Stimulated activated effector memory CD8-positive, alpha-beta T cell treated with anti-CD3 and anti-CD28 coated beads, Interleukin-12 subunit alpha, Interleukin-12 subunit beta, amount 100 ng/mL, for 72 hours (primary cell): ENCODE results near the gene KIF5A.

Source experiments
- ATAC-seq: fragments of 150-1000 bp; cut with Tn5 transposase; 2 replicates; pipeline ENCODE4 v1.10.0; 2021
- DNase-seq, 2 donors: peaks; one replicate each; pipeline ENCODE4 v3.0.0; 2021 to 2022; ENCODE audit warnings: low spot score in 2 of 2
- H3K27ac Mint-ChIP-seq: one replicate; pipeline ENCODE4 v1.8.0; 2022; ENCODE audit warnings: mild to moderate bottlenecking, mixed read lengths
- H3K36me3 Mint-ChIP-seq: one replicate; pipeline ENCODE4 v1.8.0; 2022; ENCODE audit warnings: mild to moderate bottlenecking, mixed read lengths
- H3K4me1 Mint-ChIP-seq: one replicate; pipeline ENCODE4 v1.8.0; 2022; ENCODE audit warnings: mixed read lengths
- H3K4me3 Mint-ChIP-seq: one replicate; pipeline ENCODE4 v1.8.0; 2022; ENCODE audit warnings: mild to moderate bottlenecking, mixed read lengths
- H3K9me3 Mint-ChIP-seq: one replicate; pipeline ENCODE4 v1.8.0; 2022; ENCODE audit warnings: mixed read lengths

Gene KIF5A

GRCh38 chr12:57590864-57591781 is 41.3 kb downstream of the KIF5A start, which contains the start of gene PIP4K2C:
Gene PIP4K2C (plus strand): TSS chr12:57591192. CDS start chr12:57591290, 98 bp downstream.
- peak; percentile 64 to 89 for DNase-seq
- Mint-ChIP-seq H3K9me3 (no peaks in the 10 kb centered on the region), H3K36me3 (peaks cover 32% of the 10 kb centered on the region), H3K4me1 (peaks cover 24% of the 10 kb centered on the region), H3K27ac (peak within 1 kb of the TSS; percentile 88), H3K4me3 (peak within 1 kb of the TSS; percentile 84)
- ATAC-seq = peak; percentile 95

- ATAC-seq (no peak), DNase-seq (no peak)
- H3K36me3 Mint-ChIP-seq = peaks cover 39% of the 10 kb centered on the region
Observed at GRCh38 chr12:57591782-57592325, 42.0 kb downstream of the KIF5A start.

GRCh38 chr12:57592551-57593165 is 42.8 kb downstream of the KIF5A start:
- ATAC-seq (no peak), DNase-seq (no peak)
- Mint-ChIP-seq H3K9me3 (no peaks in the 10 kb centered on the region), H3K4me3 (peak overlapping the region; percentile 84), H3K27ac (peak overlapping the region; percentile 88), H3K36me3 (peaks cover 47% of the 10 kb centered on the region), H3K4me1 (peaks cover 24% of the 10 kb centered on the region)

More at GRCh38 chr12:57591782-57592325, 42.0 kb downstream of the KIF5A start:
- Mint-ChIP-seq H3K27ac (peak overlapping the region; percentile 88), H3K9me3 (no peaks in the 10 kb centered on the region), H3K4me3 (peak overlapping the region; percentile 84), H3K4me1 (peaks cover 24% of the 10 kb centered on the region)

GRCh38 chr12:57593187-57593586 is 43.3 kb downstream of the KIF5A start:
- ATAC-seq (no peak), DNase-seq (no peak)
- no peak overlapping the region for H3K27ac Mint-ChIP-seq
- peaks cover 24% of the 10 kb centered on the region for H3K4me1 Mint-ChIP-seq
- H3K9me3 Mint-ChIP-seq = no peaks in the 10 kb centered on the region
- no peak overlapping the region for H3K4me3 Mint-ChIP-seq
- H3K36me3 Mint-ChIP-seq = peaks cover 53% of the 10 kb centered on the region

GRCh38 chr12:57600395-57600794 is 50.6 kb downstream of the KIF5A start:
- Mint-ChIP-seq H3K36me3 (peaks cover 70% of the 10 kb centered on the region), H3K4me3 (no peak overlapping the region), H3K27ac (peak overlapping the region; percentile 67), H3K4me1 (peaks cover 29% of the 10 kb centered on the region), H3K9me3 (no peaks in the 10 kb centered on the region)
- no peak for DNase-seq
- no peak for ATAC-seq

- Mint-ChIP-seq H3K36me3 (peaks cover 49% of the 10 kb centered on the region), H3K27ac (peak overlapping the region; percentile 46), H3K4me1 (peaks cover 35% of the 10 kb centered on the region), H3K9me3 (no peaks in the 10 kb centered on the region), H3K4me3 (no peak overlapping the region)
- DNase-seq (no peak), ATAC-seq (no peak)
Observed at GRCh38 chr12:57602544-57602943, 52.7 kb downstream of the KIF5A start.

GRCh38 chr12:57603324-57603723 is 53.5 kb downstream of the KIF5A start:
- DNase-seq = no peak
- ATAC-seq = no peak
- Mint-ChIP-seq H3K4me3 (peak overlapping the region; percentile 74), H3K27ac (peak overlapping the region; percentile 86), H3K9me3 (no peaks in the 10 kb centered on the region), H3K4me1 (peaks cover 35% of the 10 kb centered on the region), H3K36me3 (peaks cover 41% of the 10 kb centered on the region)

GRCh38 chr12:57603815-57604453 is 54.1 kb downstream of the KIF5A start:
- Mint-ChIP-seq H3K36me3 (peaks cover 35% of the 10 kb centered on the region), H3K9me3 (no peaks in the 10 kb centered on the region), H3K4me3 (peak overlapping the region; percentile 74), H3K4me1 (peaks cover 35% of the 10 kb centered on the region), H3K27ac (peak overlapping the region; percentile 86)
- ATAC-seq (no peak), DNase-seq (no peak)

- Mint-ChIP-seq H3K36me3 (peaks cover 29% of the 10 kb centered on the region), H3K4me1 (peaks cover 35% of the 10 kb centered on the region), H3K9me3 (no peaks in the 10 kb centered on the region), H3K27ac (peak within 1 kb of the TSS; percentile 86), H3K4me3 (peak within 1 kb of the TSS; percentile 74)
- peak; percentile 68 for ATAC-seq
- DNase-seq = peak in 1 of 2 donors; percentile 68
Observed at GRCh38 chr12:57604454-57604991, 54.7 kb downstream of the KIF5A start, which contains the start of gene DTX3. Gene DTX3 (plus strand): TSS chr12:57604824. CDS start chr12:57606518, 1,694 bp downstream.

- H3K4me1 Mint-ChIP-seq = peaks cover 36% of the 10 kb centered on the region
- no peaks in the 10 kb centered on the region for H3K9me3 Mint-ChIP-seq
- ATAC-seq (peak; percentile 44), DNase-seq (peak in 1 of 2 donors; percentile 64)
- H3K27ac Mint-ChIP-seq = peak overlapping the region; percentile 86
- H3K4me3 Mint-ChIP-seq = peak overlapping the region; percentile 74
- H3K36me3 Mint-ChIP-seq = peaks cover 22% of the 10 kb centered on the region
Observed at GRCh38 chr12:57604992-57605810, 55.4 kb downstream of the KIF5A start.

- H3K9me3 Mint-ChIP-seq = no peaks in the 10 kb centered on the region
- peak overlapping the region; percentile 74 for H3K4me3 Mint-ChIP-seq
- peaks cover 16% of the 10 kb centered on the region for H3K36me3 Mint-ChIP-seq
- DNase-seq = no peak
- H3K27ac Mint-ChIP-seq = peak overlapping the region; percentile 86
- H3K4me1 Mint-ChIP-seq = peaks cover 43% of the 10 kb centered on the region
- ATAC-seq = no peak
Observed at GRCh38 chr12:57605811-57606311, 56.0 kb downstream of the KIF5A start.

- Mint-ChIP-seq H3K4me3 (no peak overlapping the region), H3K36me3 (peaks cover 12% of the 10 kb centered on the region), H3K9me3 (no peaks in the 10 kb centered on the region), H3K4me1 (peaks cover 45% of the 10 kb centered on the region), H3K27ac (no peak overlapping the region)
- DNase-seq (no peak), ATAC-seq (no peak)
Observed at GRCh38 chr12:57606399-57606798, 56.6 kb downstream of the KIF5A start.

GRCh38 chr12:57606821-57607220 is 57.0 kb downstream of the KIF5A start:
- H3K27ac Mint-ChIP-seq = no peak overlapping the region
- H3K36me3 Mint-ChIP-seq = peaks cover 14% of the 10 kb centered on the region
- no peaks in the 10 kb centered on the region for H3K9me3 Mint-ChIP-seq
- ATAC-seq (no peak), DNase-seq (no peak)
- H3K4me1 Mint-ChIP-seq = peaks cover 45% of the 10 kb centered on the region
- no peak overlapping the region for H3K4me3 Mint-ChIP-seq
